Heart left ventricle (tissue), 13 donors: ENCODE measurements around the gene MFSD6L.

Experiments used
- POLR2A ChIP-seq, 2 donors: fragments of 450-650 bp; IDR thresholded peaks; one replicate each; pipeline ENCODE4 v1.6.1; 2017; ENCODE audit warnings: antibody characterized with exemption in 2 of 2, mild to moderate bottlenecking in 2 of 2, moderate library complexity in 2 of 2
- TF ChIP-seq, protein P1 (sequence below), 12 donors: fragments of 200-600 bp; sonication (generic) in 4 of 12; IDR thresholded peaks; one replicate each; pipeline versions ENCODE4 v1.5.0 to v1.8.0; 2018 to 2022; ENCODE audit warnings: antibody characterized with exemption in 12 of 12, mild to moderate bottlenecking in 5 of 12
- donor health status: ischemic (EF 13 %, LVEDD 7.1; RV severe dilation, severe dysfunction).
- donor health status: DM: no; HTN: yes; CAD: no.
- donor health status: DM: no; HTN: no; CAD: no.
- donor health status: ischemic (EF 25% LVEDD 6.9; RV normal size, moderate dysfunction).
- donor health status: ischemic (EF 25% LVEDD 5.7; RV mildly dilated, moderate dysfunction).
- donor health status: ischemic (EF 35%, LVEDD 5.7; RV mildly dilated, moderate dysfunction).
- donor health status: nonischemic (EF 11% LVEDD 7.7; RV severe dilation, severe dysfunction).
- donor health status: DM: yes; HTN: yes; CAD: no.
- donor health status: PGD.
- donor health status: ischemic (EF 29% LVEDD 5.4; RV normal size, mild dysfunction).
- donor health status: nonischemic (EF 23%, LVEDD 6.1; RV moderate dilation, normal function).

GRCh38 chr17:8826808-8827435, 27.8 kb upstream of the MFSD6L start:
- TF ChIP-seq, protein P1, sequence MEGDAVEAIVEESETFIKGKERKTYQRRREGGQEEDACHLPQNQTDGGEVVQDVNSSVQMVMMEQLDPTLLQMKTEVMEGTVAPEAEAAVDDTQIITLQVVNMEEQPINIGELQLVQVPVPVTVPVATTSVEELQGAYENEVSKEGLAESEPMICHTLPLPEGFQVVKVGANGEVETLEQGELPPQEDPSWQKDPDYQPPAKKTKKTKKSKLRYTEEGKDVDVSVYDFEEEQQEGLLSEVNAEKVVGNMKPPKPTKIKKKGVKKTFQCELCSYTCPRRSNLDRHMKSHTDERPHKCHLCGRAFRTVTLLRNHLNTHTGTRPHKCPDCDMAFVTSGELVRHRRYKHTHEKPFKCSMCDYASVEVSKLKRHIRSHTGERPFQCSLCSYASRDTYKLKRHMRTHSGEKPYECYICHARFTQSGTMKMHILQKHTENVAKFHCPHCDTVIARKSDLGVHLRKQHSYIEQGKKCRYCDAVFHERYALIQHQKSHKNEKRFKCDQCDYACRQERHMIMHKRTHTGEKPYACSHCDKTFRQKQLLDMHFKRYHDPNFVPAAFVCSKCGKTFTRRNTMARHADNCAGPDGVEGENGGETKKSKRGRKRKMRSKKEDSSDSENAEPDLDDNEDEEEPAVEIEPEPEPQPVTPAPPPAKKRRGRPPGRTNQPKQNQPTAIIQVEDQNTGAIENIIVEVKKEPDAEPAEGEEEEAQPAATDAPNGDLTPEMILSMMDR (IDR thresholded peaks at IDR 0.05): no peak
- no peak for TF ChIP-seq POLR2A (IDR thresholded peaks at IDR 0.05)
